ENCODE measurements around the gene TAF11L6.
"Not testable (repeated sequence)": the region's sequence is repeated elsewhere in the genome, so short reads cannot be mapped to it uniquely, and the experiment has no call there.

The TAF11L6 gene

DNA sequence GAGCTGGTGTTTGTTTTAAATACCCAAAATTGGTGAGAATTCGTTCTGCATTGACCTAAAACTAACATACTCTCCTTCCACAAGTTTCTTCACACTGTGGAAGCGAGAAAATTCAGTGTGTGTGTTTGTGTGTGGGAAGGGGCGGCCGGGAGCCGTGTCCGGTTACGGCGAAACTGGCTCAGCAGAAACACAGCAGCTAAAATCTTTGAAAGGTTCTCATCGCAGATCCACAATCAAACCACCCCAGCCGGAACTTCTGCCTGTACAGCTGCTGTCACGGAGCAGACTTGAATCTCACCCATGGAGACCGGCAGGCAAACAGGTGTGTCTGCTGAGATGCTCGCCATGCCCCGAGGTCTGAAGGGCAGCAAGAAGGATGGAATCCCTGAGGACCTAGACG, 3.5 kb upstream of the TAF11L6 start, which contains the start of gene TAF11L5:
TAF11L5 (plus strand) TSS at position 301 of the 400 bp plus-strand sequence.
- not testable (repeated sequence) for H3K27me3 ChIP-seq (ENCODE audit: low read depth, low read length); H3K4me3 ChIP-seq (ENCODE audit: low read length); H3K9ac ChIP-seq (ENCODE audit: low read length); H2AFZ ChIP-seq (ENCODE audit: low read depth, low read length); H4K20me1 ChIP-seq (ENCODE audit: insufficient read depth, low read length); H3K4me1 ChIP-seq (ENCODE audit: low read length); H3K4me2 ChIP-seq (ENCODE audit: low read length); H3K9me3 ChIP-seq (ENCODE audit: insufficient read depth, low read length); H3K79me2 ChIP-seq (ENCODE audit: low read length); H3K27ac ChIP-seq (ENCODE audit: low read length); H3K36me3 ChIP-seq (replicated peaks; ENCODE audit: low read depth, low read length)

DNA sequence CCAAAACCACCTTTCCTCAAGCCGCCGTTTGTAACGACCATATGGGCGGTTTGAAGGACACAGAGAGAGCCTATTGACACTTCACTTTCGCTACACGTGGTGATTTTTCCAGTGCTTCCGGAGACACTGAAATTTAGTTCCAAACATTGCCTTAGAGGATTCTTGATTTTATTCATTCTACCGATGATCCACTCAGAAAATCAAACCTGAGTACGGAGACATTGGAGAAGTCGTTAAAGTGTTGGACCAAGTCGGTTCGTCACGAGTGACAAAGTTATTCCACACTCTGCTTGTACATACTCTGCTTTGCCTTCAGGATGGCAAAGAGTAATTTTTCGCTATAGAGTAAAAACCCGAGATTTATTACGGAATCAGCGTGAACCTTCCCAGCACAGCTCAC, 2.0 kb upstream of the TAF11L6 start:
- not testable (repeated sequence) for H3K4me1 ChIP-seq (ENCODE audit: low read length); H3K27ac ChIP-seq (ENCODE audit: low read length)

More for the DNA sequence above, 2.0 kb upstream of the TAF11L6 start:
- not testable (repeated sequence) for H4K20me1 ChIP-seq (ENCODE audit: insufficient read depth, low read length); H3K79me2 ChIP-seq (ENCODE audit: low read length); H3K4me3 ChIP-seq (ENCODE audit: low read length); H3K36me3 ChIP-seq (replicated peaks; ENCODE audit: low read depth, low read length); H3K9ac ChIP-seq (ENCODE audit: low read length); H3K4me2 ChIP-seq (ENCODE audit: low read length); H3K27me3 ChIP-seq (ENCODE audit: low read depth, low read length); H2AFZ ChIP-seq (ENCODE audit: low read depth, low read length); H3K9me3 ChIP-seq (ENCODE audit: insufficient read depth, low read length)
